OCI-LY3 (cell line): ENCODE measurements around the gene CD19.
"Not testable (repeated sequence)": the region's sequence is repeated elsewhere in the genome, so short reads cannot be mapped to it uniquely, and the experiment has no call there.

Source experiments
- H2AFZ ChIP-seq: fragments of 200-600, 300-600 bp; shearing (Covaris generic); 2 replicates; pipeline ENCODE4 v1.6.0; 2014; ENCODE audit warnings: antibody characterized with exemption, low read depth, low read length
- H3K27ac ChIP-seq: fragments of 200-600, 300-600 bp; sonication (generic); 2 replicates; pipeline ENCODE4 v1.5.1; 2014; ENCODE audit warnings: mild to moderate bottlenecking, low read length, moderate library complexity, mixed read lengths
- H3K27me3 ChIP-seq: fragments of 200-600, 300-600 bp; sonication (generic); 2 replicates; pipeline ENCODE4 v1.6.1; 2014; ENCODE audit warnings: low read depth, low read length, mixed read lengths
- H3K36me3 ChIP-seq: fragments of 200-600, 300-600 bp; sonication (generic); replicated peaks from 2 replicates; pipeline ENCODE3; 2014; ENCODE audit warnings: low read depth, low read length, mixed read lengths
- H3K4me1 ChIP-seq: fragments of 300-600, 200-600 bp; sonication (generic); 2 replicates; pipeline ENCODE4 v1.6.1; 2014; ENCODE audit warnings: low read length, mixed read lengths
- H3K4me2 ChIP-seq: fragments of 200-600, 300-600 bp; sonication (generic); 2 replicates; pipeline ENCODE4 v1.6.1; 2014; ENCODE audit warnings: low read length, mixed read lengths
- H3K4me3 ChIP-seq: fragments of 300-600, 200-600 bp; sonication (generic); 2 replicates; pipeline ENCODE4 v1.5.1; 2014; ENCODE audit warnings: antibody characterized with exemption, mild to moderate bottlenecking, low read length, moderate library complexity
- H3K79me2 ChIP-seq: fragments of 300-600, 200-600 bp; shearing (Covaris generic); 2 replicates; pipeline ENCODE4 v1.6.1; 2014; ENCODE audit warnings: mild to moderate bottlenecking, low read length, mixed read lengths
- H3K9ac ChIP-seq: fragments of 300-600, 200-600 bp; shearing (Covaris generic); 2 replicates; pipeline ENCODE4 v1.6.0; 2014; ENCODE audit warnings: mild to moderate bottlenecking, low read length, moderate library complexity
- H3K9me3 ChIP-seq: fragments of 200-600, 300-600 bp; shearing (Covaris generic); 2 replicates; pipeline ENCODE4 v1.6.1; 2014; ENCODE audit warnings: low read length, mixed read lengths; ENCODE audit not compliant: insufficient read depth
- H4K20me1 ChIP-seq: fragments of 200-600, 300-600 bp; sonication (generic); 2 replicates; pipeline ENCODE4 v1.6.1; 2016; ENCODE audit warnings: low read length, mixed read lengths; ENCODE audit not compliant: insufficient read depth
- EZH2phosphoT487 ChIP-seq: fragments of 200-600 bp; shearing (Covaris generic); IDR thresholded peaks from 2 replicates; pipeline ENCODE4 v1.6.1; 2018; ENCODE audit warnings: antibody characterized with exemption, mixed run types, low read depth
- TF ChIP-seq, protein P1 (sequence below): fragments of 200-600, 300-600 bp; sonication (generic); IDR thresholded peaks from 2 replicates; pipeline ENCODE4 v1.5.1; 2014; ENCODE audit warnings: antibody characterized with exemption, low read length, low read depth

Gene CD19

DNA sequence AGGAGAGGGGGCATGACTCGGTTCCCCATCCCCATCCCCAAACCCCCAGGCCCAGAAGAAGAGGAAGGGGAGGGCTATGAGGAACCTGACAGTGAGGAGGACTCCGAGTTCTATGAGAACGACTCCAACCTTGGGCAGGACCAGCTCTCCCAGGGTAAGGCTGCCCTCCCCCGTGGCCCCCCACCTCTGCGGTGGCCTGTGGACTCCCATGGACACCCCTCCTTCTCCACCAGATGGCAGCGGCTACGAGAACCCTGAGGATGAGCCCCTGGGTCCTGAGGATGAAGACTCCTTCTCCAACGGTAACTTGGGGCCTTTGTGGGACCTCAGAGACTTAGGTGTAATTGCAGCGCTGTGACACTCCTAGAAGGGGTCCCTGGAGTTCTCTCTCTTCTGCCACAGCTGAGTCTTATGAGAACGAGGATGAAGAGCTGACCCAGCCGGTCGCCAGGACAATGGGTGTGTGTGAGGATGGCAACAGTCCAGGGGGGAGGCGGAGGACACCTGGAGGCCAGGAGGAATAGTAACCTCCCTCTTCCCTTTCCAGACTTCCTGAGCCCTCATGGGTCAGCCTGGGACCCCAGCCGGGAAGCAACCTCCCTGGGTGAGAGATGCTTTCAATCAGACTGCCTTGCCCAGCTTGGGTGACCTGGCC is 5.6 kb downstream of the CD19 start:
- Histone ChIP-seq H3K9ac (no peak overlapping the region), H3K4me2 (no peak overlapping the region), H4K20me1 (no peaks in the 10 kb centered on the region), H3K9me3 (no peaks in the 10 kb centered on the region), H2AFZ (no peak overlapping the region), H3K79me2 (no peaks in the 10 kb centered on the region), H3K27me3 (no peaks in the 10 kb centered on the region), H3K36me3 (no peaks in the 10 kb centered on the region), H3K27ac (no peak overlapping the region), H3K4me1 (no peaks in the 10 kb centered on the region), H3K4me3 (no peak overlapping the region)
- TF ChIP-seq, protein P1, sequence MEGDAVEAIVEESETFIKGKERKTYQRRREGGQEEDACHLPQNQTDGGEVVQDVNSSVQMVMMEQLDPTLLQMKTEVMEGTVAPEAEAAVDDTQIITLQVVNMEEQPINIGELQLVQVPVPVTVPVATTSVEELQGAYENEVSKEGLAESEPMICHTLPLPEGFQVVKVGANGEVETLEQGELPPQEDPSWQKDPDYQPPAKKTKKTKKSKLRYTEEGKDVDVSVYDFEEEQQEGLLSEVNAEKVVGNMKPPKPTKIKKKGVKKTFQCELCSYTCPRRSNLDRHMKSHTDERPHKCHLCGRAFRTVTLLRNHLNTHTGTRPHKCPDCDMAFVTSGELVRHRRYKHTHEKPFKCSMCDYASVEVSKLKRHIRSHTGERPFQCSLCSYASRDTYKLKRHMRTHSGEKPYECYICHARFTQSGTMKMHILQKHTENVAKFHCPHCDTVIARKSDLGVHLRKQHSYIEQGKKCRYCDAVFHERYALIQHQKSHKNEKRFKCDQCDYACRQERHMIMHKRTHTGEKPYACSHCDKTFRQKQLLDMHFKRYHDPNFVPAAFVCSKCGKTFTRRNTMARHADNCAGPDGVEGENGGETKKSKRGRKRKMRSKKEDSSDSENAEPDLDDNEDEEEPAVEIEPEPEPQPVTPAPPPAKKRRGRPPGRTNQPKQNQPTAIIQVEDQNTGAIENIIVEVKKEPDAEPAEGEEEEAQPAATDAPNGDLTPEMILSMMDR: no peak
- TF ChIP-seq EZH2phosphoT487: no peak

DNA sequence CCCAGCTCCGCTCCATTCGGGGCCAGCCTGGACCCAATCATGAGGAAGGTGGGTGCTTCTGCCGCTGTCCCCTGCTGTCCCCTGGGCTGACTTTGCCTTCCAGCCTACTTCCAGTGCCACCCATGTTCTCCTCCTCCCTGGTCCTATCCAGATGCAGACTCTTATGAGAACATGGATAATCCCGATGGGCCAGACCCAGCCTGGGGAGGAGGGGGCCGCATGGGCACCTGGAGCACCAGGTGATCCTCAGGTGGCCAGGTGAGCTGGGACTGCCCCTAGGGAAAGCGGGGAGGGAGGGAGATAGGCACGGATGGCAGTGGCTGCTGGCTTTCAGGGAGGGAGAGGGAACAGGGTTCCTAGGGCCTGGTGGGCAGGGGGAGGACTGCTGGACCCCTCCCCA is 7.0 kb downstream of the CD19 start:
- H3K4me1 ChIP-seq: no peaks in the 10 kb centered on the region
- TF ChIP-seq EZH2phosphoT487: no peak
- TF ChIP-seq, protein P1: no peak
- H3K9ac ChIP-seq: no peak overlapping the region

DNA sequence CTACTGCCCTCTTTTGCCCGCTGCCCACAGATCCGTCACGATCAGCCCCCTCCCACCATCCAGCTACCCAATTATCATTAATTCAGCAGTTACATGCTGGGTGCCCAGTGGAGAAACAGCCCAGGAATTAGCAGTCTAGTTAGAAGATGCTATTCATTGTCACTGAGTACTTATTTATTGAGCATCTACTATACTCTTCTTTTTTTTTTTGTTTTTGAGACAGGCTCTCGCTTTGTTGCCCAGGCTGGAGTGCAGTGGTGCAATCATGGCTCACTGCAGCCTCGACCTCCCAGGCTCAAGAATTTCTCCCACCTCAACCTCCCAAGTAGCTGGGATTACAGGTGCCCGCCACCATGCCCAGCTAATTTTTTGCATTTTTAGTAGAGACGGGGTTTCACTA is 8.1 kb downstream of the CD19 start:
- not testable (repeated sequence) for H3K4me1 ChIP-seq, H3K27ac ChIP-seq, H3K4me2 ChIP-seq, H3K36me3 ChIP-seq, H3K79me2 ChIP-seq, H3K27me3 ChIP-seq, H3K9me3 ChIP-seq, H2AFZ ChIP-seq, H3K9ac ChIP-seq, H4K20me1 ChIP-seq, H3K4me3 ChIP-seq

More for the DNA sequence above, 7.0 kb downstream of the CD19 start:
- no peak overlapping the region for H3K4me2 ChIP-seq
- no peaks in the 10 kb centered on the region for H3K79me2 ChIP-seq
- H3K9me3 ChIP-seq: no peaks in the 10 kb centered on the region
- H3K4me3 ChIP-seq: no peak overlapping the region
- no peak overlapping the region for H3K27ac ChIP-seq
- H4K20me1 ChIP-seq: no peaks in the 10 kb centered on the region
- no peaks in the 10 kb centered on the region for H3K27me3 ChIP-seq
- no peaks in the 10 kb centered on the region for H3K36me3 ChIP-seq
- no peak overlapping the region for H2AFZ ChIP-seq

DNA sequence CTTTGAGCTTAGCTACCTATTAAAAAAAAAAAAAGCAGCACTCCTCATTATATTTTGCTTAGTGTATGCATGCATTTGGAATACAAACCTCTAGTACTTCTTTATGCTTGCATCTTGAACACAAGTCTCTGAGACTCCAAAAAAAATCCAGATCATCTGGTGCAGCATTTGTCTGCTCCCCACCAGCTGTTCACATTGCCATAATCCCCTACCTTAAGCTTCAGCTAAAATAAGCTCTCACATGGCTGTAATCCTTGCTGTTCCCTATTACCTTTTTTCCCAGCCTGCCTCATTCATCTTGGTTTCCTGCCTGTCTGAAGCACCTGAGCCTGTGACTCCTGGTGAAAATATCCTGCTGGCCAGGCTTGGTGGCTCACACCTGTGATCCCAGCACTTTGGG is 11.5 kb downstream of the CD19 start:
- peaks cover 14% of the 10 kb centered on the region; the same call in 1 of the 2 replicates for H3K4me1 ChIP-seq
- no peaks in the 10 kb centered on the region for H3K79me2 ChIP-seq
- no peak overlapping the region for H3K4me3 ChIP-seq
- no peaks in the 10 kb centered on the region for H3K9me3 ChIP-seq
- no peak for TF ChIP-seq EZH2phosphoT487
- TF ChIP-seq, protein P1: no peak
- H3K9ac ChIP-seq: no peak overlapping the region
- H2AFZ ChIP-seq: no peak overlapping the region
- H3K27me3 ChIP-seq: 0 out of 2 replicates have a peak, but pooled peaks cover 4% of the 10 kb centered on the region
- no peaks in the 10 kb centered on the region for H3K36me3 ChIP-seq
- no peaks in the 10 kb centered on the region for H4K20me1 ChIP-seq
- no peak overlapping the region for H3K4me2 ChIP-seq
- H3K27ac ChIP-seq: no peak overlapping the region
